ENCODE results near the gene SND1.

DNA sequence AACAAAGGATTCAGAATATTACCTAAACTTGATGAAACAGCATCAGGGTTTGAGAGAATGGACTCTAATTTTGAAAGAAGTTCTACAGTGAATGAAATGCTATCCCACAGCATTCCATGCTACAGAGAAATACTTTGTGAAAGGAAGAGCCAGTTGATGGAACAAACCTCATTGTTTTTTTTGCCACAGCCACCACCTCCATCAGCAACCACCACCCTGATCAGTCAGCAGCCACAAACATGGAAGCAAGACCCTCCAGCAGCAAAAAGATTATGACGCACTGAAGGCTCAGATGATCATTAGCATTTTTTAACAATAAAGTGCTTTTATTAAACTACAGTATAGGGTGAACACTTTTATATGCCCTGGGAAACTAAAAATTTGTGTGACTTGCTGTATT lies 280.5 kb downstream of the SND1 start:
- TF ChIP-seq, protein P1, sequence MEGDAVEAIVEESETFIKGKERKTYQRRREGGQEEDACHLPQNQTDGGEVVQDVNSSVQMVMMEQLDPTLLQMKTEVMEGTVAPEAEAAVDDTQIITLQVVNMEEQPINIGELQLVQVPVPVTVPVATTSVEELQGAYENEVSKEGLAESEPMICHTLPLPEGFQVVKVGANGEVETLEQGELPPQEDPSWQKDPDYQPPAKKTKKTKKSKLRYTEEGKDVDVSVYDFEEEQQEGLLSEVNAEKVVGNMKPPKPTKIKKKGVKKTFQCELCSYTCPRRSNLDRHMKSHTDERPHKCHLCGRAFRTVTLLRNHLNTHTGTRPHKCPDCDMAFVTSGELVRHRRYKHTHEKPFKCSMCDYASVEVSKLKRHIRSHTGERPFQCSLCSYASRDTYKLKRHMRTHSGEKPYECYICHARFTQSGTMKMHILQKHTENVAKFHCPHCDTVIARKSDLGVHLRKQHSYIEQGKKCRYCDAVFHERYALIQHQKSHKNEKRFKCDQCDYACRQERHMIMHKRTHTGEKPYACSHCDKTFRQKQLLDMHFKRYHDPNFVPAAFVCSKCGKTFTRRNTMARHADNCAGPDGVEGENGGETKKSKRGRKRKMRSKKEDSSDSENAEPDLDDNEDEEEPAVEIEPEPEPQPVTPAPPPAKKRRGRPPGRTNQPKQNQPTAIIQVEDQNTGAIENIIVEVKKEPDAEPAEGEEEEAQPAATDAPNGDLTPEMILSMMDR (IDR thresholded peaks at IDR 0.05; ENCODE audit: low read depth, low read length, missing input control), result no peak
- TF ChIP-seq, protein P2, sequence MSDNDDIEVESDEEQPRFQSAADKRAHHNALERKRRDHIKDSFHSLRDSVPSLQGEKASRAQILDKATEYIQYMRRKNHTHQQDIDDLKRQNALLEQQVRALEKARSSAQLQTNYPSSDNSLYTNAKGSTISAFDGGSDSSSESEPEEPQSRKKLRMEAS (IDR thresholded peaks at IDR 0.05), result no peak
- TF ChIP-seq FOXA1 (IDR thresholded peaks at IDR 0.05) (no peak), HNF4G (IDR thresholded peaks at IDR 0.05) (no peak)
- TF ChIP-seq, protein P3, sequence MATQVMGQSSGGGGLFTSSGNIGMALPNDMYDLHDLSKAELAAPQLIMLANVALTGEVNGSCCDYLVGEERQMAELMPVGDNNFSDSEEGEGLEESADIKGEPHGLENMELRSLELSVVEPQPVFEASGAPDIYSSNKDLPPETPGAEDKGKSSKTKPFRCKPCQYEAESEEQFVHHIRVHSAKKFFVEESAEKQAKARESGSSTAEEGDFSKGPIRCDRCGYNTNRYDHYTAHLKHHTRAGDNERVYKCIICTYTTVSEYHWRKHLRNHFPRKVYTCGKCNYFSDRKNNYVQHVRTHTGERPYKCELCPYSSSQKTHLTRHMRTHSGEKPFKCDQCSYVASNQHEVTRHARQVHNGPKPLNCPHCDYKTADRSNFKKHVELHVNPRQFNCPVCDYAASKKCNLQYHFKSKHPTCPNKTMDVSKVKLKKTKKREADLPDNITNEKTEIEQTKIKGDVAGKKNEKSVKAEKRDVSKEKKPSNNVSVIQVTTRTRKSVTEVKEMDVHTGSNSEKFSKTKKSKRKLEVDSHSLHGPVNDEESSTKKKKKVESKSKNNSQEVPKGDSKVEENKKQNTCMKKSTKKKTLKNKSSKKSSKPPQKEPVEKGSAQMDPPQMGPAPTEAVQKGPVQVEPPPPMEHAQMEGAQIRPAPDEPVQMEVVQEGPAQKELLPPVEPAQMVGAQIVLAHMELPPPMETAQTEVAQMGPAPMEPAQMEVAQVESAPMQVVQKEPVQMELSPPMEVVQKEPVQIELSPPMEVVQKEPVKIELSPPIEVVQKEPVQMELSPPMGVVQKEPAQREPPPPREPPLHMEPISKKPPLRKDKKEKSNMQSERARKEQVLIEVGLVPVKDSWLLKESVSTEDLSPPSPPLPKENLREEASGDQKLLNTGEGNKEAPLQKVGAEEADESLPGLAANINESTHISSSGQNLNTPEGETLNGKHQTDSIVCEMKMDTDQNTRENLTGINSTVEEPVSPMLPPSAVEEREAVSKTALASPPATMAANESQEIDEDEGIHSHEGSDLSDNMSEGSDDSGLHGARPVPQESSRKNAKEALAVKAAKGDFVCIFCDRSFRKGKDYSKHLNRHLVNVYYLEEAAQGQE (IDR thresholded peaks at IDR 0.05), result no peak

Data from liver (tissue), 3 donors.